CD4-positive, alpha-beta T cell treated with Interleukin-2 at 100 ng/mL for 4 hours (primary cell): ENCODE results near the gene EXOSC10.
"Not testable (repeated sequence)": the region's sequence is repeated elsewhere in the genome, so short reads cannot be mapped to it uniquely, and the experiment has no call there.

ENCODE experiments used
- DNase-seq: peaks from one replicate; pipeline ENCODE4 v3.0.0-alpha.2; 2020; ENCODE audit warnings: low spot score

EXOSC10 gene

GRCh38 chr1:11044086-11044848 is 55.4 kb downstream of the EXOSC10 start:
- DNase-seq = no peak

GRCh38 chr1:11042995-11043874 is 56.4 kb downstream of the EXOSC10 start:
- no peak for DNase-seq

- DNase-seq = no peak
These were observed 57.6 kb downstream of the EXOSC10 start for GRCh38 chr1:11042065-11042464.

GRCh38 chr1:11041048-11041447 is 58.6 kb downstream of the EXOSC10 start:
- DNase-seq = no peak

GRCh38 chr1:11040105-11040429 is 59.6 kb downstream of the EXOSC10 start:
- not testable (repeated sequence) for DNase-seq

- no peak for DNase-seq
These were observed 60.1 kb downstream of the EXOSC10 start for GRCh38 chr1:11039351-11040104.

- DNase-seq = peak; percentile 91
These were observed 61.9 kb downstream of the EXOSC10 start for GRCh38 chr1:11037740-11038182.

- DNase-seq = not testable (repeated sequence)
These were observed 62.5 kb downstream of the EXOSC10 start for GRCh38 chr1:11037019-11037739.

- DNase-seq = no peak
These were observed 67.9 kb downstream of the EXOSC10 start for GRCh38 chr1:11031624-11032262.

- DNase-seq = no peak
These were observed 68.8 kb downstream of the EXOSC10 start for GRCh38 chr1:11030865-11031264.

- DNase-seq = no peak
These were observed 71.7 kb downstream of the EXOSC10 start for GRCh38 chr1:11028018-11028417.

GRCh38 chr1:11027316-11027715 is 72.4 kb downstream of the EXOSC10 start:
- DNase-seq = no peak

GRCh38 chr1:11026903-11027302 is 72.8 kb downstream of the EXOSC10 start:
- DNase-seq = no peak

GRCh38 chr1:11026052-11026451 is 73.6 kb downstream of the EXOSC10 start:
- DNase-seq = no peak

- DNase-seq = no peak
These were observed 74.1 kb downstream of the EXOSC10 start for GRCh38 chr1:11025618-11026017.

- no peak for DNase-seq
These were observed 74.8 kb downstream of the EXOSC10 start for GRCh38 chr1:11024874-11025203.

- DNase-seq = no peak
These were observed 75.4 kb downstream of the EXOSC10 start for GRCh38 chr1:11024154-11024873.

GRCh38 chr1:11023201-11023600 is 76.5 kb downstream of the EXOSC10 start:
- DNase-seq = no peak

GRCh38 chr1:11019971-11020370 is 79.7 kb downstream of the EXOSC10 start:
- no peak for DNase-seq

GRCh38 chr1:11019358-11019757 is 80.3 kb downstream of the EXOSC10 start:
- not testable (repeated sequence) for DNase-seq
